Thyroid gland (tissue), 4 donors: ENCODE results near the gene PACS1.

Experiments
- CTCF ChIP-seq, 6 experiments: fragments of 200-600 bp in 3 of 6; fragments of 450-650 bp in 3 of 6; sonication (generic) in 3 of 6; IDR thresholded peaks; one replicate each; pipeline ENCODE4 v1.5.1; 2016 to 2019; ENCODE audit warnings: antibody characterized with exemption in 6 of 6, mild to moderate bottlenecking in 2 of 6, inconsistent platforms in 1 of 6, moderate library complexity in 1 of 6
- POLR2A ChIP-seq, 2 donors: fragments of 450-650 bp; IDR thresholded peaks; one replicate each; pipeline ENCODE4 v1.6.1; 2017; ENCODE audit warnings: antibody characterized with exemption in 2 of 2, mild to moderate bottlenecking in 2 of 2, moderate library complexity in 1 of 2

GRCh38 chr11:66268952-66269905, 199.2 kb downstream of the PACS1 start:
- no peak for TF ChIP-seq CTCF (IDR thresholded peaks at IDR 0.05)
- no peak for TF ChIP-seq POLR2A (IDR thresholded peaks at IDR 0.05)
